Esophagus muscularis mucosa (tissue), 4 donors: ENCODE results near the gene NDST1.

Source experiments
- CTCF ChIP-seq, 3 experiments: fragments of 200-600 bp in 2 of 3; fragments of 450-650 bp in 1 of 3; sonication (generic) in 2 of 3; IDR thresholded peaks; one replicate each; pipeline ENCODE4 v1.5.1; 2017 to 2019; ENCODE audit warnings: antibody characterized with exemption in 3 of 3, mild to moderate bottlenecking in 2 of 3, moderate library complexity in 1 of 3
- EP300 ChIP-seq: sonication (generic); formaldehyde crosslinking; IDR thresholded peaks from one replicate; pipeline ENCODE4 v1.6.1; 2017; ENCODE audit warnings: antibody characterized with exemption
- POLR2A ChIP-seq: fragments of 450-650 bp; IDR thresholded peaks from one replicate; pipeline ENCODE4 v1.6.1; 2017; ENCODE audit warnings: antibody characterized with exemption, moderate library complexity, mild to moderate bottlenecking, low read depth
- POLR2AphosphoS5 ChIP-seq, 2 donors: sonication (generic); formaldehyde crosslinking; IDR thresholded peaks; one replicate each; pipeline ENCODE4 v1.6.1; 2017; ENCODE audit warnings: antibody characterized with exemption in 2 of 2

GRCh38 chr5:150559088-150559487 is 51.2 kb downstream of the NDST1 start:
- TF ChIP-seq CTCF (IDR thresholded peaks at IDR 0.05) = no peak
- no peak for TF ChIP-seq POLR2A
- TF ChIP-seq EP300 = no peak
- TF ChIP-seq POLR2AphosphoS5 (IDR thresholded peaks at IDR 0.05) = no peak
